Nephron progenitor cell (in vitro differentiated cells): ENCODE measurements around the gene TRDN.
"Not testable (repeated sequence)": the region's sequence is repeated elsewhere in the genome, so short reads cannot be mapped to it uniquely, and the experiment has no call there.

ENCODE experiments used
- DNase-seq: peaks from one replicate; pipeline ENCODE4 v3.0.0; 2021
- H3K27ac Mint-ChIP-seq: 2 replicates; pipeline ENCODE4 v1.8.0; 2021; ENCODE audit warnings: mild to moderate bottlenecking, moderate library complexity, mixed read lengths
- H3K27me3 Mint-ChIP-seq: 2 replicates; pipeline ENCODE4 v1.8.0; 2021; ENCODE audit warnings: mild to moderate bottlenecking, low read depth, mixed read lengths; ENCODE audit not compliant: poor library complexity
- H3K36me3 Mint-ChIP-seq: 2 replicates; pipeline ENCODE4 v1.8.0; 2021; ENCODE audit warnings: low read depth, mixed read lengths
- H3K4me1 Mint-ChIP-seq: 2 replicates; pipeline ENCODE4 v1.8.0; 2021; ENCODE audit warnings: mixed read lengths
- H3K4me3 Mint-ChIP-seq: 2 replicates; pipeline ENCODE4 v1.8.0; 2021; ENCODE audit warnings: mild to moderate bottlenecking, moderate library complexity, mixed read lengths
- H3K9me3 Mint-ChIP-seq: 2 replicates; pipeline ENCODE4 v1.8.0; 2021; ENCODE audit warnings: mild to moderate bottlenecking, moderate library complexity, mixed read lengths
- TF ChIP-seq, protein P1 (sequence below): fragments of 200-600 bp; sonication (generic); IDR thresholded peaks from 2 replicates; pipeline ENCODE4 v1.5.0; 2021; ENCODE audit warnings: antibody characterized with exemption

The TRDN gene

DNA sequence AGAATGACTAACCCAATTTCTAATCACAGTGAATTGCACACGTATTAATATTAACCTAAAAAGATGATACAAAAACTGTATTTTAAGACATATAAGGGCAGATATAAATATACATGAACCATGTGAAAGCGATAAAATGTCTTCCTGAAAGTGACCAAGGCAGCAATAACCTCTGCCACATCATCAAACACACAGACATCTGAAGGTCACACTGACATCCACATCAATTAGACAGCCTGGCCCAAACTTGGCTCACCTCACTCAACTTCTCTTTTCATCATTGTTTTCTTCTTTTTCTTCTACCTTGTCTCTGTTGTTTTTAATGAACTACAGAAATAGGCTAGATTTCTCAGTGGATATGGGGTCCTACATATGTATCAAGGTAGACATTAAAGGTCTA lies 128.5 kb downstream of the TRDN start:
- TF ChIP-seq, protein P1, sequence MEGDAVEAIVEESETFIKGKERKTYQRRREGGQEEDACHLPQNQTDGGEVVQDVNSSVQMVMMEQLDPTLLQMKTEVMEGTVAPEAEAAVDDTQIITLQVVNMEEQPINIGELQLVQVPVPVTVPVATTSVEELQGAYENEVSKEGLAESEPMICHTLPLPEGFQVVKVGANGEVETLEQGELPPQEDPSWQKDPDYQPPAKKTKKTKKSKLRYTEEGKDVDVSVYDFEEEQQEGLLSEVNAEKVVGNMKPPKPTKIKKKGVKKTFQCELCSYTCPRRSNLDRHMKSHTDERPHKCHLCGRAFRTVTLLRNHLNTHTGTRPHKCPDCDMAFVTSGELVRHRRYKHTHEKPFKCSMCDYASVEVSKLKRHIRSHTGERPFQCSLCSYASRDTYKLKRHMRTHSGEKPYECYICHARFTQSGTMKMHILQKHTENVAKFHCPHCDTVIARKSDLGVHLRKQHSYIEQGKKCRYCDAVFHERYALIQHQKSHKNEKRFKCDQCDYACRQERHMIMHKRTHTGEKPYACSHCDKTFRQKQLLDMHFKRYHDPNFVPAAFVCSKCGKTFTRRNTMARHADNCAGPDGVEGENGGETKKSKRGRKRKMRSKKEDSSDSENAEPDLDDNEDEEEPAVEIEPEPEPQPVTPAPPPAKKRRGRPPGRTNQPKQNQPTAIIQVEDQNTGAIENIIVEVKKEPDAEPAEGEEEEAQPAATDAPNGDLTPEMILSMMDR = no peak
- Mint-ChIP-seq H3K4me1 (peaks cover 9% of the 10 kb centered on the region), H3K27ac (no peak overlapping the region), H3K9me3 (no peaks in the 10 kb centered on the region), H3K36me3 (no peaks in the 10 kb centered on the region), H3K27me3 (no peaks in the 10 kb centered on the region), H3K4me3 (no peak overlapping the region)
- DNase-seq = no peak

DNA sequence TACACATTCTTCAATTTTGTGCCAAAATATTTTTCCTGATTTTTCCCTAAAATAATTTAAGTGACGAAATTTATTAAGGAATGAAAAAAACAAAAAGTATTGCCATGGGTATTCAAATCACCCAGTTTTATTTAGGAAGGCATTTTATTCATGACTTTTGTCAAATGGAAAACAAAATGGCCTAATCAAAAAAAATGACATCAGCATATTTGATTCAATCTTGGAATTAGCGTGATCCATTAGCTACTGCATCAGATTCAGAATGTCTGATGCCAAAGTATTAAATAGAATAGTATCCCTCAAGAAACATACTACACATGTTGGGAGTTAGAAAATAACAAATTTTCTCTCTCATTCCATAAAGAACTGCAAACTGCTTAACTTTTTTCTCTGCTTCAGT lies 129.2 kb downstream of the TRDN start:
- TF ChIP-seq, protein P1 = no peak
- no peak for DNase-seq
- Mint-ChIP-seq H3K9me3 (no peaks in the 10 kb centered on the region), H3K4me3 (no peak overlapping the region), H3K4me1 (peaks cover 9% of the 10 kb centered on the region), H3K27me3 (no peaks in the 10 kb centered on the region), H3K27ac (no peak overlapping the region), H3K36me3 (no peaks in the 10 kb centered on the region)

DNA sequence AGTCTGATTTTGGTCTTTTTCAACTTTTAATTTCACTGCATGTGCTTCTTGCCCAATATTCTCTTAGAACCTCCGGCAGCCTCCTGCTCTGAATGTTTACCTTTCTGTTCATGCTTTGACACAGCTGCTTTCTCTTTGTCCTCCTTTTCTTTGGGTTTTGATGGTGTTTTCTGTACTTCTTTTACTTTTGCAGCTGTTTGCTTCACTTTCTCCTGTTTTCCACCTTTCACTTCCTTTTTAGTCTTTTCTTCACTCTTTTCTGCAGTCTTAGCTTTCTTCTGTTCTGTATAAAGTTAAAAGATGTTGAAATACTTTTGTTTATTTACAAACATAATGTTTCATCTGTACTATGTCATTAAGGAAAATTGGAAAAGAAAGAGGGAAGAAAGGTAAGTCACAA lies 133.1 kb downstream of the TRDN start:
- TF ChIP-seq, protein P1 = no peak
- no peaks in the 10 kb centered on the region for H3K9me3 Mint-ChIP-seq
- no peak overlapping the region for H3K27ac Mint-ChIP-seq
- no peak for DNase-seq
- no peaks in the 10 kb centered on the region for H3K27me3 Mint-ChIP-seq
- peaks cover 9% of the 10 kb centered on the region for H3K4me1 Mint-ChIP-seq
- no peak overlapping the region for H3K4me3 Mint-ChIP-seq
- H3K36me3 Mint-ChIP-seq = no peaks in the 10 kb centered on the region

DNA sequence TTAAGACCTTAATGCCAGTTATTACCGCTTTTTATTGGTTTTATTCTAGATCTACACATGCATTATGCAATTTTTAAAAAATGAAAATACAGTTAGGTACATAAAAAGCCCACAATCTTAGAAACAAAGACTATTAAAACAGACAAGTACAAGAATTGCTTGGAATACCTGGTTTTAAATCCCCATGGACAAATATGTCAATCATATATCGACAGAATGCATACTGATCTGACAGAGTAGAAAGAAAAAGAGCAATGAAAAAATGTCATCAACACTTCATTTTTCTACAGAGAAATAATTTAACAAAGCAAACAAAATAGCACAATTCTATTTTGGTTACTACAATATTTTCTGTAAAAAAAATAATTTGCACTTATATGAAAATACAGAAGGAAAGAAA lies 139.7 kb downstream of the TRDN start:
- no peak overlapping the region for H3K27ac Mint-ChIP-seq
- H3K4me3 Mint-ChIP-seq = no peak overlapping the region
- TF ChIP-seq, protein P1 = no peak
- H3K9me3 Mint-ChIP-seq = no peaks in the 10 kb centered on the region
- no peaks in the 10 kb centered on the region for H3K4me1 Mint-ChIP-seq
- DNase-seq = no peak
- no peaks in the 10 kb centered on the region for H3K36me3 Mint-ChIP-seq
- no peaks in the 10 kb centered on the region for H3K27me3 Mint-ChIP-seq

DNA sequence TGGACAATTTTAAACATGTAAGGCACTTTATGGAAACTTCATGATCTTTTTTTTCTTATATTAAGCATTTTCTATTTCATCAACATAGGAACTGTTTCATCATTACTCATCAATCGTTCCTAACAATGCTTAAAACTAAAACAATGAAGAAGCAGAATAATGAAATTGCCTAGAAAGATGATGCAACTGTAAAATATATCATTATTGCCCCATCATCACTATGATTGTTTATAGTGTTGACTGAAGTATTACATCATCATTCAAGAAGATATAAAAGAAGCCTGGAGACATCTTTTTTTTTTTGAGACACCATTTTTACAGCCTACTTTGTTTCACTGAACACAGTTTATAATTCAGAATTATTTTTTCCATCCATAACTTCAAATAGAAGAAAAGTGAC lies 147.2 kb downstream of the TRDN start:
- TF ChIP-seq, protein P1 = no peak
- no peak overlapping the region for H3K4me3 Mint-ChIP-seq
- H3K27me3 Mint-ChIP-seq = no peaks in the 10 kb centered on the region

DNA sequence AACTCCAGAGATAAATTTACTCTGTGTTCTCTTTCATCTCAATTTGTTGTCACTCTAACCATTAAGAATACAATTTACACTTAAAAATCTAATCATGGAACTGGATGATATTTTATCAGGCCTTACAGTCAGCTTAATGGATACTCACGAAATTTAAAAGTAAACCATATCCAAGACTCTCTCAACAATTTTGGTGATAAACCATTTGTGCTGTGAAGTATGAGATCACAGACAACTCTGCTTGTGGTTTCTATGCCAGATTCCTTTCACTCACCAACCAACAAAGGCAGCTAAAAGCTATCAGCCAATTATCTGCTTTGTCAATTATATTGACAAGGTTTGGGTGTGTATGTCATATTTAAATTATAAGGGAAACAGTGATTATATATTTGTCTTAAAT lies 155.8 kb downstream of the TRDN start:
- Mint-ChIP-seq H3K27ac (no peak overlapping the region), H3K4me3 (no peak overlapping the region), H3K9me3 (no peaks in the 10 kb centered on the region), H3K27me3 (no peaks in the 10 kb centered on the region), H3K4me1 (peaks cover 10% of the 10 kb centered on the region), H3K36me3 (no peaks in the 10 kb centered on the region)
- DNase-seq = no peak
- TF ChIP-seq, protein P1 = no peak

More for the DNA sequence above, 147.2 kb downstream of the TRDN start:
- Mint-ChIP-seq H3K27ac (no peak overlapping the region), H3K4me1 (no peaks in the 10 kb centered on the region), H3K9me3 (no peaks in the 10 kb centered on the region), H3K36me3 (no peaks in the 10 kb centered on the region)
- no peak for DNase-seq

DNA sequence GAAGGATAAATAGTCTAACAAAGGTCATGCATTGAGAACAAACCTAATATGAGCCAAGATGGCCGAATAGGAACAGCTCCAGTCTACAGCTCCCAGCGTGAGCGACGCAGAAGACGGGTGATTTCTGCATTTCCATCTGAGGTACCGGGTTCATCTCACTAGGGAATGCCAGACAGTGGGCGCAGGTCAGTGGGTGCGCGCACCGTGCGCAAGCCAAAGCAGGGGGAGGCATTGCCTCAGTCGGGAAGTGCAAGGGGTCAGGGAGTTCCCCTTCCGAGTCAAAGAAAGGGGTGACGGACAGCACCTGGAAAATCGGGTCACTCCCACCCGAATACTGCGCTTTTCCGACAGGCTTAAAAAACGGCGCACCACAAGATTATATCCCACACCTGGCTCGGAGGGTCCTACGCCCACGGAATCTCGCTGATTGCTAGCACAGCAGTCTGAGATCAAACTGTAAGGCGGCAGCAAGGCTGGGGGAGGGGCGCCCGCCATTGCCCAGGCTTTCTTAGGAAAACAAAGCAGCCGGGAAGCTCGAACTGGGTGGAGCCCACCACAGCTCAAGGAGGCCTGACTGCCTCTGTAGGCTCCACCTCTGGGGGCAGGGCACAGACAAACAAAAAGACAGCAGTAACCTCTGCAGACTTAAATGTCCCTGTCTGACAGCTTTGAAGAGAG lies 164.6 kb downstream of the TRDN start:
- Mint-ChIP-seq H3K9me3 (peaks cover 11% of the 10 kb centered on the region), H3K27ac (peak overlapping the region; percentile 78)
- H3K4me3 Mint-ChIP-seq, DNase-seq, H3K4me1 Mint-ChIP-seq, H3K36me3 Mint-ChIP-seq, H3K27me3 Mint-ChIP-seq: not testable (repeated sequence)
